ENCODE measurements around the gene GPN2.

- TF ChIP-seq POLR2A (IDR thresholded peaks at IDR 0.05) = no peak
- no peak for TF ChIP-seq CTCF (IDR thresholded peaks at IDR 0.05)
These were observed 28.1 kb downstream of the GPN2 start for GRCh38 chr1:26861889-26862378.

Measured in right lobe of liver (tissue), 4 donors.